NCI-H524 treated with DMSO at 0.1 percent for 48 hours (cell line): ENCODE results near the gene ZNF536.
"Not testable (repeated sequence)": the region's sequence is repeated elsewhere in the genome, so short reads cannot be mapped to it uniquely, and the experiment has no call there.

Experiments used
- DNase-seq: peaks from one replicate; lab custom pipeline; 2025; lab: John Stamatoyannopoulos, UW

The ZNF536 gene

DNA sequence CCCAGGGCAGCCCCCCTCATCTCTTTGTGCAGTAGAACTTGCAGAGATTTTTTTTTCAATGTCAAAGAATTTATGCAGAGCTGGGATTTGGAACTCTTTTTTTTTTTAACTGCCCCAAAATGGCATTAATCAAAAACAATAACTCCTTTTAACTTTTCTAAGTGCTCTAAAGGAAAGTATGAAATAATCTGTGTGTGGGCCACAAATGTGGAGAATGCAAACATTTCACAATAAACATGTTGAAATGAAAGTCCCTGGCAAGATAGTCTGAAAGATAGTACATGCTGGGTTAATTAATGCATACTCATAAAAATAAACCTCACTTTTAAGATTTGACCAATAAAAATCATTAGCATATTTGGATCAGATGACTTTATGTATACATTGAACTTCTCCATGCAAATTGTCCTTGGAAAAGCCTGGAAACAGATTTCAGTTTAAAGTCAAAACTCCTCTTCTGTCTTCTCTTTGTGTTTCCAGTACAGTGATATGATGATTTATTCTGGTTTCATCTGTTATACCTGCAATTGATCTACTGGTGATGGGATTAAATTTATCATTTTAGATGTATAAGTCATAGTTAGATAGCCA is 30.5 kb upstream of the ZNF536 start:
- no peak for DNase-seq

DNA sequence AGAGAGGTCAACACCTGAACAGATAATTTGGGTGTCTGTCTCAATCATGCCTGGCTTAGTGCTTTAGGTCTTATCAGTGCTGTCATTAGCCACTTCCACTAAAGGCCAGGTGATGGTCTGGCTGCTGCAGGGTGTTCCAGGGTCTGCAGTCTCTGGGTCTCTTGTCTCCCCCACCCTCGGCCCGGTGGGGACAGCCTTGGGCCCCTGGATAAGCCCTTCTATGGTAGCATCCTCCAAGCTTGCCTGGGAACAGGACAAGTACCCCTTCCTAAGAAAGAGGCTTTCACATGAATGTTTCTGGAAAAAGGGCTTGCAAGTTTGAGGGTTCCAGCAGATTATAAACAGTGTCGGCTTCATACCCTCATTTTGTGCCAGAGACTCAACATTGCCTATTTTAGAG is 29.3 kb upstream of the ZNF536 start:
- DNase-seq, result no peak

DNA sequence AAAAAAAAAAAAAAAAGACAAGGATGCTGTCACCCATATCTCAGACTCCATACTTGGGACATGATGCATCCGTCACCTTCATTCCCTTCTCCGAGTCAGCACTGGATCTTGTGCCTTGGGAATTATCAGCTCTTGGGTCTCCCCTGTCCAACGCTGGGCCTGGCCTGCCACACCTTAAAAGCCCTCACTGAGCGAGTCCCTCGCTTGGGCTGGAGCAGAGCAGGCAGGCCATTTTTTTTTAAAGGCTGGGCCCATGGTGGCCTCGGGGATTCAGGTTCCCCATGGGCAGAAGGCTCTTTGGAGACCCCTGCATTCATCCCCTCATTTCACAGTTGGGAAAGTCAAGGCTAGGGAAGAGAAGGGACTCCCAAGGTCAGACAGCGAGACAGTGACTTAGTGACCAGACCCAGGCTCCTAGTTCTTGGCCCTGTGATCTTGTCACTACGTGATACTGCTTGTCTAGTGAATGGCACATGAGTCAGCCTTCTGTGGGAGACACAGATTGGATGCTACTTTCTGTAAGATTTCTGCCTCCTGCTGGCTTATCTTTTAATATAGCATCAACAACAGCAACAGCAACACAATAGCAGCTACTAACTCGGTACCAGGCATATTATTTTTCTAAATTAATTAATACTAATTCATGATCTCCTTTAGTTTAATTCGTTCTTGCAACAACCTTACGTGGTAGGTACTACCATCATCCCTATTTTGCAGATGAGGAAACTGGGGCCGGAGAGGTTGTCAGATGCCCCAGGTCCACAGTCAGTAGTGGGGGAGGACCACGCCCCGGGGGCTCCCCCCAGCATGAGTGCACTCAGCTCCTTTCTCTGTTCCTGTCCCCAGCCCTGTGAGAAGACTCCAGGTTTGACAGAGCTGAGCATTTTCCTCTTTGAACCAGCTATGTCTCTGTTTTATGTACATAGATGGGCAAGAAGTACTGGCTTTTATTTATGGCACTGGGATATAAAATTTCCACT is 27.4 kb upstream of the ZNF536 start:
- DNase-seq, result no peak

DNA sequence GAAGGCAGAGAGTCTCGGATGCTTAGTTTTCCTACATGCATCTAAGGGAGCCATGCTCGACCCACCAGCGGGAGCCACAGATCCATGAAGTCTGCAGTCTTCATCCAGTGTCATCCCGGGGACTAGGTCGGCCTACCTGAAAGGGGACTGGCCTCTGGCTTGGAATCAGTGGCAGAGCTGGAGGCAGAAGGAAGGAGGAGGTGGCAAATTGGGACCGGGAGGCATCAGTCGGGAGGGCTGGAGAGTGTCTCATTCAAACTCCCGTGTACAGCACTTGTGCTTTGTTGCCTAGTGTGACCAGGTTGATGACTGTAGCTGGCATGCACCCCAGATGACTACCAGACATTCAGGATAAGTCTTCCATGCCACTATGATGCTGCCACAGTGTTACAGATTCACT is 26.5 kb upstream of the ZNF536 start:
- DNase-seq, result no peak

GRCh38 chr19:30346468-30346867 is 25.7 kb upstream of the ZNF536 start:
- not testable (repeated sequence) for DNase-seq

GRCh38 chr19:30349131-30349730 is 23.0 kb upstream of the ZNF536 start:
- no peak for DNase-seq

- DNase-seq, result no peak
Observed at GRCh38 chr19:30350692-30351663, 21.2 kb upstream of the ZNF536 start.

- DNase-seq, result no peak
Observed at GRCh38 chr19:30351774-30352173, 20.4 kb upstream of the ZNF536 start.

GRCh38 chr19:30353394-30353945 is 18.7 kb upstream of the ZNF536 start:
- no peak for DNase-seq

DNA sequence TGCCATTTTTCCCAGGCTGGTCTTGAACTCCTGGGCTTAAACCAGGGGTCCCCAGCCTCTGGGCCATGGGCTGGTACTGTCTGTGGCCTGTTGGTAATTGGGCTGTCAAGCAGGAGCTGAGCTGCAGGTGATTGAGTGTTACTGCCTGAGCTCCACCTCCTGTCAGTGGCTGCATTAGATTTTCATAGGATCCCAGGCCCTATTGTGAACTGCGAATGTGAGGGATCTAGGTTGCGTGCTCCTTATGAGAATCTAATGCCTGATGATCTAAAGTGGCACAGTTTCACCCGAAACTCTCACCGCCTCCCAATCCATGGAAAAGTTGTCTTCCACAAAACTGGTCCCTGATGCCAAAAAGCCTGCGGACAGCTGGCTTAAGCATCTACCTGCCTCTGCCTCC is 16.6 kb upstream of the ZNF536 start:
- DNase-seq, result no peak

DNA sequence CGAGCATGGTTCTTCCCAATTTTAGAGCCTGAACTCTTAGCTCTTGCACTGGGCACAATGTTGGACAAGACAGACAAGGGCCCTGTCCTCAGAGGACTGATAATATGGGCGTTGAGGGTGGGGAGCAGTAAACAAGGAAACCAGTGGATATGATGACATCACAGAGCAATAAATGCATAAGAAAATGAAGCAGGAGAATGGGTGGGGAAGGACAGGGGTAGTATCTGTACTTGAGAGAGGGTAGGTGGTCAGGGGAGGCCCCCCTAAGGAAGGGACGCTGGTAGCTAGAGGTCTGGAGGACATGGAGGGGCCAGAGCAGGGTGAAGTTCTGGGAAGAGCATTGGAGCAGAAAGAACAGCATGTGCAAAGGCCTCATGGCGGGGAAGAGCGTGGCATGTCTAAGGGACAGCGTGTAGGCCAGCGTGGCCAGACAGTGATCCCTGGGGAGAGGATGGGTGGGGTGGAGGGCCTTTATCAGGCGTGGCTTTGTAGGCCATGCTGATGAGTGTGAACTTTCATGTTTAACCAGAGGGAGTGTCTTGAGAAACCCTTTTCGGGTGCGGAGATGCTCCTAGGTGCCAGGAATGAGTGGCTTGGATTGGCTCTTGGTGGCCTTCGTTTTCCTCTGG is 15.1 kb upstream of the ZNF536 start:
- DNase-seq, result no peak

DNA sequence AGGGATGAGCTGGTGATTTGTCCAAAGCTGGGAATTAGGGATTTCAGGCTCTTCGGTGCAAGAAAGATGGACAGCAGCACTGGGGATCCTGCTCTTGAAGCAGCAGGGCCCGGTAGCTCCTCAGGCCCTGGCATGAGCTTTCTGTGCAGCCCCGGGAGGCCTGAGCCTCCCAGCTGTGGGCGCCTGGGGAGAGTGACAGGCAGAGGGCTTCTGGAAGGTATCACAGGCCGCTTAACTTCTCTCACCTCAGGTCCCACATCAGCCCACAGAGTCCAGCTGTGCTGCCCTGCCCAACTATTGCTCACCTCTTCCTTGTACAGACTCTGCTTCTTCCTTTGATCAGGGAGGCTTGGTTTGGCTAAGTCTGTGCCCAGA is 14.6 kb upstream of the ZNF536 start:
- DNase-seq, result no peak

- no peak for DNase-seq
Observed at GRCh38 chr19:30358319-30358718, 13.9 kb upstream of the ZNF536 start.

DNA sequence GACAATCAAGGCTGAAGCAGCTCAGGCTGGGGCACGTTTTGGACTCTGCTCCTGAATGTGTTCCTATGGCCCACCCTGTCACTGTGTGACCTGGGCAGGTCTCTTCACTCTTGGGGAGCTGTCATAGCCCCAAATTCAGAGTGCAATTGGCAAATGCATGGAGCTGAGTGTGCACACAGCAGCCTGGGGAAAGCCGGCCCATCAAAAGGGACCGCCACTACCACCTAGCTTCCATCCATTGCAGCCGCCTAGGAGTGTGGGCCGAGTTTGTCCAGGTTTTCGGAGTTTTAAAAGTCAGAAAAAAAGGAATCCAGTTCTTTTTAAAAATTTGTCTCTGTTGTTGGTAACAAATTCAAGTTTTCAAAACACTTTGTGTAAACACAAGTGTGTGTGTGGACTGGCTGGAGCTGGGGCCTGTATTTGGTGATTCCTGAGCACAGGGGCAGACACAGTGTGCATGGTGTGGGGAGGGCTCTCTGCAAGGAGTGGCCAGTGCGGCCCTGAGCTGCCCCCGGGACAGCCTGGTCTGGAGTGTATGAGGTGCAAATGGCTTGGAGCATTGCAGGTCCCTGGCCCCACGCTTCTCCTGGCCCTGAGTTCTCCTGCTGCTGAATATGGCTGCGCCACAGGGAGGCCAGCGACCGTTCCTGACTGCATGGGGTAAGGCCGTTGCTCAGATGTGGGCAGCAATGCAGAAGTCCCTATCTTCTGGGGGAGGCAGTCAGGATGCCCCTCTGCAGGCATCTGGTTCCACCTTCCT is 13.2 kb upstream of the ZNF536 start:
- DNase-seq, result no peak

DNA sequence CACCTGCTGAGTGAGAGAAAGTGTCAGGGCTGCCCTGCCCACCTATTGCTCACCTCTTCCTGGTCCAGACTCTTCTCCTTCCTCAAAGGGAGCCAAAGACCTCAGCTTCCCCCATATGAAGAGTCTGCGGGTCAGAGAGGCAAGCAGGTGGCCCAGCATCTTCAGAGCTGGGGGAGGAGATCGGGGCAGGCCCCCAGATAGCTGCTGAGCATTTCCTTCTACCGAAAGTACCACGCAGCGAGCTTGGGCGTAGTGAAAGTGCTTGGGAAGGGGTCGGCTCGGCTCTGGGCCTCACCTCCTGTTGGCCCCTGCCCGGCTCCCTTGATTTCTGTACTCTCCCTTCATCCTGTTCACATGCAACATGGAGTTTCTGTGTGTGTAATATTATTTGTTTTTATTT is 12.2 kb upstream of the ZNF536 start:
- DNase-seq, result no peak

DNA sequence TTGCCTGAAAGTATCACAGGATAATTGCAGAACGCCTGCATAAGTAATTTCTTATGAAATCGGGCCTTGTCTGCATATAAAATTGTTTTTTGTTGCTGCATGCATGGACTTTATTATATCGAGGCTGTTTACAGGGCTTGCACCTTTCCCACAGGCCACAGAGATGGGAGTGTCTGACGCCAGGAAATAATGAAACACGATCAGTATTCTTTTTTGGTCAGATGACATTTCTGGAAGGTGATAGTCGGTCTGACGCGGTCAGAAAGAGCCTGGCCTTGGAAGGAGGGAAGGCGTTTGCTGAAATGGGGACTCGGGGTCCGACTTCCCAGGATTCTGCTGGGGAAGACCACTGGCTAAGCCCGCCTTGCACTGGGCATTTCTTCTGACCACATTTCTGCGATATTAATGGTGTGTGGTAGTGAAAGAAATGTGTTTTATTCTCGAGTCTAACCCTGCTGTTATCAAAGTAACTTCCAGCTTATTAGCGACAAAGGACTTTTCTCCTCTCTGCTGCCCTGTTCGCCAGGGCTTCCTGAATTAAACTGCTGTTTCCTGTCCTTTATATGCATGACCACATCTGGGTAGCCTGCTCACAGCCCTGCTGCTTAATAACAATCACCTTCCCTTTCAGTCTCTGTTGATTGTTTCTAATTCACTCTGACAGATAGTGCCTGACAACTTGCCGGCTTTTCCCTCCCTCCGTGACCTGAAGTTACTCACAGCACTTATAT is 11.6 kb upstream of the ZNF536 start:
- DNase-seq, result no peak

DNA sequence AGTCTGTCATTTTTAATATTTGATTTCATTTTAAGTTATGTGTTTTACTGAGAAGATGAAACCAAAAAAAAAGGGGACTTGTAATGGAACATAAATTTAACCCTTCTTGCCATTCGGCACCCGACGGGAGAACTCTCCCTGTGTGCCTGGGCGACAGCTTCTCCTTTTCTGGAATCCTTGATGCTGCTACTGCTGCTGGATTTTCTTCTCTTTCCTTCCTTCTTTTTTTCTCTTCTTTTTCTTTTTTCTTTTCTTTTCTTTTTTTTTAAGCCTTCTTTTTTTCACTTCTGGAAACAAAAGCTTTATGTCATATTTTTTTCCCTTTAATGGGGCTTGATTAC is 11.1 kb upstream of the ZNF536 start:
- no peak for DNase-seq

GRCh38 chr19:30361721-30362120 is 10.5 kb upstream of the ZNF536 start:
- no peak for DNase-seq

GRCh38 chr19:30362156-30362754 is 9.9 kb upstream of the ZNF536 start:
- DNase-seq, result no peak
